Smooth muscle cell (in vitro differentiated cells): ENCODE results near the gene NFIA. TPM values are rescaled to one million over a fixed set of nuclear protein-coding genes. Genes with fewer than 3 reads are reported as not detected.
"Not testable (repeated sequence)": the region's sequence is repeated elsewhere in the genome, so short reads cannot be mapped to it uniquely, and the experiment has no call there.

Experiments
- DNase-seq: peaks from one replicate; lab custom pipeline; 2025; ENCODE audit not compliant: unreplicated experiment; lab: John Stamatoyannopoulos, UW
- H2AFZ ChIP-seq: fragments of 200-600 bp; sonication (generic); 2 replicates; pipeline ENCODE4 v1.6.0; 2016; ENCODE audit warnings: antibody characterized with exemption, low read depth, mild to moderate bottlenecking
- H3F3A ChIP-seq: fragments of 200-600 bp; sonication (generic); 2 replicates; pipeline ENCODE4 v1.6.0; 2017; ENCODE audit warnings: antibody characterized with exemption, low read depth
- H3K27ac ChIP-seq: fragments of 200-600 bp; sonication (generic); 2 replicates; pipeline ENCODE4 v1.5.1; 2016; ENCODE audit warnings: low read depth, mild to moderate bottlenecking
- H3K27me3 ChIP-seq: fragments of 200-600 bp; sonication (generic); 2 replicates; pipeline ENCODE4 v1.6.1; 2016; ENCODE audit warnings: low read depth, mild to moderate bottlenecking
- H3K36me3 ChIP-seq: fragments of 200-600 bp; sonication (generic); 2 replicates; pipeline ENCODE4 v1.5.1; 2016; ENCODE audit warnings: low read depth
- H3K4me1 ChIP-seq: fragments of 200-600 bp; sonication (generic); 2 replicates; pipeline ENCODE4 v1.5.1; 2016; ENCODE audit warnings: low read depth
- H3K4me2 ChIP-seq: fragments of 200-600 bp; sonication (generic); 2 replicates; pipeline ENCODE4 v1.6.0; 2016; ENCODE audit warnings: mild to moderate bottlenecking
- H3K4me3 ChIP-seq: fragments of 200-600 bp; sonication (generic); 2 replicates; pipeline ENCODE4 v1.5.1; 2016; ENCODE audit warnings: mild to moderate bottlenecking
- H3K79me2 ChIP-seq: fragments of 200-600 bp; sonication (generic); 2 replicates; pipeline ENCODE4 v1.6.0; 2016; ENCODE audit warnings: low read depth, mild to moderate bottlenecking
- H3K9ac ChIP-seq: fragments of 200-600 bp; sonication (generic); 2 replicates; pipeline ENCODE4 v1.6.0; 2016; ENCODE audit warnings: low read depth
- H3K9me3 ChIP-seq: fragments of 200-600 bp; sonication (generic); replicated peaks from 2 replicates; pipeline ENCODE4 v1.5.1; 2016; ENCODE audit warnings: low read depth
- H4K20me1 ChIP-seq: fragments of 200-600 bp; sonication (generic); 2 replicates; pipeline ENCODE4 v1.6.0; 2016; ENCODE audit warnings: low read depth
- CTCF ChIP-seq: fragments of 200-600 bp; sonication (generic); IDR thresholded peaks from 2 replicates; pipeline ENCODE4 v1.5.1; 2017; ENCODE audit warnings: borderline replicate concordance, mild to moderate bottlenecking, antibody characterized with exemption; ENCODE audit not compliant: insufficient read depth, poor library complexity, severe bottlenecking
- WGBS: methylation state at CpG from one replicate; pipeline ENCODE4 v1.1.7; 2016; ENCODE audit warnings: low lambda C conversion rate; 5-methylcytosine and 5-hydroxymethylcytosine counted together
- polyA plus RNA-seq: library from polyadenylated mRNA; unstranded; fragments of >200 nt; fragmentation: Nextera tagmentation; extraction: Ambion mirVana; gene quantifications from 2 replicates; pipeline ENCODE4 v1.2.1, GENCODE V29; 2016
- total RNA-seq: library from RNA; depleted of rRNA; stranded (reverse); fragments of >200 nt; gene quantifications from 2 replicates; pipeline ENCODE4 v1.2.3, GENCODE V29; 2014

The NFIA gene
- total and polyA plus RNA-seq, 2 experiments from 2014 or later = 5.0 to 6.2 TPM

- Histone ChIP-seq H3K4me2 (no peak overlapping the region), H3K9ac (no peak overlapping the region), H3K9me3 (no peaks in the 10 kb centered on the region), H3K4me3 (no peak overlapping the region), H3K27me3 (peaks cover 6% of the 10 kb centered on the region), H3K27ac (no peak overlapping the region), H4K20me1 (no peaks in the 10 kb centered on the region), H3K4me1 (no peaks in the 10 kb centered on the region), H3K36me3 (no peaks in the 10 kb centered on the region), H3F3A (no peaks in the 10 kb centered on the region), H3K79me2 (no peaks in the 10 kb centered on the region), H2AFZ (no peak overlapping the region)
- 88% methylated on average over 4 of the region's 4 CpGs for WGBS
- DNase-seq = no peak
- no peak for TF ChIP-seq CTCF
These were observed 14.8 kb upstream of the NFIA start for GRCh38 chr1:61067446-61068019.

- Histone ChIP-seq H3K4me3 (no peak overlapping the region), H3K4me2 (no peak overlapping the region), H4K20me1 (no peaks in the 10 kb centered on the region), H3F3A (no peaks in the 10 kb centered on the region), H3K27me3 (peaks cover 6% of the 10 kb centered on the region), H3K79me2 (no peaks in the 10 kb centered on the region), H3K27ac (no peak overlapping the region), H3K9me3 (no peaks in the 10 kb centered on the region), H3K36me3 (no peaks in the 10 kb centered on the region), H2AFZ (no peak overlapping the region), H3K9ac (no peak overlapping the region), H3K4me1 (no peaks in the 10 kb centered on the region)
- no peak for DNase-seq
- TF ChIP-seq CTCF = no peak
- WGBS = 95% methylated on average over 4 of the region's 4 CpGs
These were observed 12.3 kb upstream of the NFIA start for GRCh38 chr1:61070054-61070453.

- H2AFZ ChIP-seq = no peak overlapping the region
- no peak overlapping the region for H3K27ac ChIP-seq
- H3K4me1 ChIP-seq = no peaks in the 10 kb centered on the region
- H3K4me3 ChIP-seq = no peak overlapping the region
- no peak overlapping the region for H3K9ac ChIP-seq
- H4K20me1 ChIP-seq = no peaks in the 10 kb centered on the region
- peaks cover 6% of the 10 kb centered on the region for H3K27me3 ChIP-seq
- H3K79me2 ChIP-seq = no peaks in the 10 kb centered on the region
- DNase-seq = no peak
- no peaks in the 10 kb centered on the region for H3K36me3 ChIP-seq
- TF ChIP-seq CTCF = no peak
- no peaks in the 10 kb centered on the region for H3K9me3 ChIP-seq
- no peak overlapping the region for H3K4me2 ChIP-seq
- no peaks in the 10 kb centered on the region for H3F3A ChIP-seq
- 60% methylated on average over 6 of the region's 6 CpGs for WGBS
These were observed 10.9 kb upstream of the NFIA start for GRCh38 chr1:61071205-61072130.

- Histone ChIP-seq H3K9ac (no peak overlapping the region), H2AFZ (no peak overlapping the region), H3F3A (peaks cover 9% of the 10 kb centered on the region), H3K79me2 (no peaks in the 10 kb centered on the region), H3K4me1 (peaks cover 9% of the 10 kb centered on the region), H3K4me3 (no peak overlapping the region), H3K36me3 (no peaks in the 10 kb centered on the region), H4K20me1 (no peaks in the 10 kb centered on the region), H3K27me3 (peaks cover 6% of the 10 kb centered on the region), H3K9me3 (no peaks in the 10 kb centered on the region), H3K4me2 (no peak overlapping the region), H3K27ac (no peak overlapping the region)
- no peak for DNase-seq
- 85% methylated on average over 5 of the region's 5 CpGs for WGBS
- TF ChIP-seq CTCF = no peak
These were observed 8.5 kb upstream of the NFIA start for GRCh38 chr1:61073871-61074270.

GRCh38 chr1:61075833-61076232 lies 6.5 kb upstream of the NFIA start:
- H3K4me1 ChIP-seq = peaks cover 27% of the 10 kb centered on the region
- peaks cover 23% of the 10 kb centered on the region for H3F3A ChIP-seq
- H3K4me3 ChIP-seq = peak overlapping the region; percentile 80
- not testable (repeated sequence) for H3K4me2 ChIP-seq, H3K79me2 ChIP-seq, H4K20me1 ChIP-seq, H2AFZ ChIP-seq, H3K9ac ChIP-seq, H3K9me3 ChIP-seq, H3K27me3 ChIP-seq, H3K36me3 ChIP-seq, DNase-seq, H3K27ac ChIP-seq
- 82% methylated on average over 16 of the region's 16 CpGs for WGBS
